KOPT-K1 (cell line): Measurements from ENCODE around the gene NAV3.

Experiments used
- H3K27ac ChIP-seq: fragments of 200-600 bp; sonication (generic); 2 replicates; pipeline ENCODE4 v1.5.1; 2016; ENCODE audit warnings: antibody characterized with exemption, mild to moderate bottlenecking, low read depth, low read length; ENCODE audit not compliant: poor library complexity, severe bottlenecking
- H3K36me3 ChIP-seq: fragments of 200-600 bp; sonication (generic); 2 replicates; pipeline ENCODE4 v1.5.1; 2017; ENCODE audit warnings: antibody characterized with exemption, mild to moderate bottlenecking, low read length, moderate library complexity; ENCODE audit not compliant: insufficient read depth
- H3K9me3 ChIP-seq: fragments of 200-600 bp; sonication (generic); 2 replicates; pipeline ENCODE4 v1.5.1; 2017; ENCODE audit warnings: antibody characterized with exemption, low read length, mild to moderate bottlenecking; ENCODE audit not compliant: insufficient read depth, poor library complexity, severe bottlenecking

Gene NAV3

DNA sequence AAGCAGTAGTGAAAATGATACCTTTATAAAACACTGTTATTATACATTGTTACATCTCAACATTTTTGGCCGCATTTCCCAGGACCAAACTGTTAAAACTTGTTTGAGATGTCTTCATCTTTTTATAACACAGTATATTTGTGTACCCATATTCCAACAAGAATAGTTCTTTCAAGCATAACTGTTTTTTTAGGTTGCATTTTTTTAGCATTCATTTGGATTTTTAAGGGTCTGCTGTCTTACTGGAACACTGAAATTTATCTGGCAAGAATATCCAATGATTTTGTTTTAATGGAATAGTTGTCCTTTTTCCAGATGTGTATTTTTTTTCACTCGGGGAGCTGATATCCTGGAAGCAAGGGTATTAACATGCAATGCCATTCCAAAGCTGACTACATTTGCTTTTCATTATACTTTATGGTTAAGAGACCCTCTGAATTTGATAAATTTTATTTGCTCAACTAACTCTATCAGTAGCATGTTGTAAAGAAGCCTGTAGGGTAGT, 8.9 kb upstream of the NAV3 start:
- H3K9me3 ChIP-seq, result no peaks in the 10 kb centered on the region
- H3K27ac ChIP-seq, result no peak overlapping the region
- no peaks in the 10 kb centered on the region for H3K36me3 ChIP-seq

- no peaks in the 10 kb centered on the region for H3K9me3 ChIP-seq
- H3K36me3 ChIP-seq, result no peaks in the 10 kb centered on the region
- H3K27ac ChIP-seq, result no peak overlapping the region
Observed at GRCh38 chr12:77833329-77833728, 2.6 kb downstream of the NAV3 start.

GRCh38 chr12:77834618-77835017, 3.9 kb downstream of the NAV3 start:
- Histone ChIP-seq H3K36me3 (no peaks in the 10 kb centered on the region), H3K27ac (no peak overlapping the region), H3K9me3 (no peaks in the 10 kb centered on the region)

GRCh38 chr12:77835969-77836368, 5.3 kb downstream of the NAV3 start:
- H3K27ac ChIP-seq, result no peak overlapping the region
- H3K36me3 ChIP-seq, result no peaks in the 10 kb centered on the region
- H3K9me3 ChIP-seq, result no peaks in the 10 kb centered on the region

- Histone ChIP-seq H3K27ac (no peak overlapping the region), H3K9me3 (no peaks in the 10 kb centered on the region), H3K36me3 (no peaks in the 10 kb centered on the region)
Observed at GRCh38 chr12:77837876-77838291, 7.2 kb downstream of the NAV3 start.

DNA sequence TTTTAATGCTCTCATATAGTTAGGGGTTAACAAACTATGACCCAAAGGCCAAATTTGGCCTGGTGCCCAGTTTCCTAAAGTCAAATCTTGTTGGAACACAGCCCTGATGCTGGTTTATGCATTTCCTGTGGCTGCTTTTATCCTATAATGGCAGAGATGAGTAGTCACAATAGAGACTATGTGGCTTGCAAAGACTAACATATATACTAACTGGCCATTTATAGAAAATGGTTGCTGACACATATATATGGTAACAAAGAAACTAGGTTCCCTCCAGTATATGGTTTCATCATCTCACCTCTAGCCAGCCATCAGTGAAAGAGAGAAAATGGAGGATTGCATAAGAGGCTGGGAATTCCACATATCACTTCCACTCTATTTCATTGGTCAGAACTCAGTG, 10.8 kb downstream of the NAV3 start:
- Histone ChIP-seq H3K27ac (no peak overlapping the region), H3K9me3 (no peaks in the 10 kb centered on the region), H3K36me3 (no peaks in the 10 kb centered on the region)

DNA sequence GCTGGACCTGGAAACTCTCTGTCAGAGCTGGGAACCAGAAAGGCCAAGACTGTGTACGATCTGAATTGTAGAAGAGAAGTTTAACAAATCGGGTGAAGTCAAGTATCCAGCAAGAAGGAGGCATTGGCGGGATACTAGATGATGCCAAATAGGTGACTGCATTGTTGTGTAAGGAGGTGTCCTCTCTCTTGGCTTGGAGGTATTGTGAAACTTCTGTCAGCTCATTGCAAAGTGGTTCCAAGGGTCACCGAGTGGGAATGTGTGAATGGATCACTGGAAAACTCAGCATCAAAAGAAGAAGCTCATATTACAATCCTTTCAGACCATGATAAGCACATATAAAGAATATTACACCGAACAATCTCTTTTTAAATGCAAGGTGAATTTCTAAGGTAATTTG, 11.7 kb downstream of the NAV3 start:
- H3K36me3 ChIP-seq, result no peaks in the 10 kb centered on the region
- no peak overlapping the region for H3K27ac ChIP-seq
- H3K9me3 ChIP-seq, result no peaks in the 10 kb centered on the region

- Histone ChIP-seq H3K36me3 (no peaks in the 10 kb centered on the region), H3K9me3 (no peaks in the 10 kb centered on the region), H3K27ac (no peak overlapping the region)
Observed at GRCh38 chr12:77845831-77846230, 15.1 kb downstream of the NAV3 start.

- H3K27ac ChIP-seq, result no peak overlapping the region
- H3K36me3 ChIP-seq, result no peaks in the 10 kb centered on the region
- no peaks in the 10 kb centered on the region for H3K9me3 ChIP-seq
Observed at GRCh38 chr12:77847060-77847541, 16.4 kb downstream of the NAV3 start.

GRCh38 chr12:77847680-77848431, 17.2 kb downstream of the NAV3 start:
- Histone ChIP-seq H3K9me3 (no peaks in the 10 kb centered on the region), H3K36me3 (no peaks in the 10 kb centered on the region), H3K27ac (no peak overlapping the region)

GRCh38 chr12:77850129-77850528, 19.4 kb downstream of the NAV3 start:
- H3K9me3 ChIP-seq, result no peaks in the 10 kb centered on the region
- no peaks in the 10 kb centered on the region for H3K36me3 ChIP-seq
- H3K27ac ChIP-seq, result no peak overlapping the region

GRCh38 chr12:77850698-77851097, 20.0 kb downstream of the NAV3 start:
- Histone ChIP-seq H3K27ac (no peak overlapping the region), H3K36me3 (no peaks in the 10 kb centered on the region), H3K9me3 (no peaks in the 10 kb centered on the region)

GRCh38 chr12:77855548-77855947, 24.9 kb downstream of the NAV3 start:
- no peak overlapping the region for H3K27ac ChIP-seq
- H3K36me3 ChIP-seq, result no peaks in the 10 kb centered on the region

GRCh38 chr12:77861317-77861716, 30.6 kb downstream of the NAV3 start:
- H3K27ac ChIP-seq, result no peak overlapping the region
- no peaks in the 10 kb centered on the region for H3K36me3 ChIP-seq
- no peaks in the 10 kb centered on the region for H3K9me3 ChIP-seq

More at GRCh38 chr12:77855548-77855947, 24.9 kb downstream of the NAV3 start:
- no peaks in the 10 kb centered on the region for H3K9me3 ChIP-seq

DNA sequence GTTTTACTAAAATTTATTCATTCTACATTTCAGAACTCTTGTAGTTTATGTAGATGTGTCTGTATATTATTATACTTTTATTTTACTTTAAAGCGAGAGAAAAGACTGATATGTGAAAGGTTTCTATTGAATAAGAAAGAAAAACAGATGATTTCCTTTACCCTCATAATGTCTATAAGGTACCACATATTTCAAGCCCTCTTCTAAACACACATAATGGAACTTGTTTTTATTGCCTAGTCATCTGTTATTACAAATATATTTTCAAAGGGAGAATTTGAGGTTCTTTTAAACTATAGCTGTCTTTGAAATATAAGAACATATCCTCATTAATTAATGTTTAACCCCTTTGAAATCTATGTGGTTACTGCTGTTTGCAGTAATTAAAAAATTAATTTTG, 34.5 kb downstream of the NAV3 start:
- H3K9me3 ChIP-seq, result no peaks in the 10 kb centered on the region
- no peak overlapping the region for H3K27ac ChIP-seq
- no peaks in the 10 kb centered on the region for H3K36me3 ChIP-seq

DNA sequence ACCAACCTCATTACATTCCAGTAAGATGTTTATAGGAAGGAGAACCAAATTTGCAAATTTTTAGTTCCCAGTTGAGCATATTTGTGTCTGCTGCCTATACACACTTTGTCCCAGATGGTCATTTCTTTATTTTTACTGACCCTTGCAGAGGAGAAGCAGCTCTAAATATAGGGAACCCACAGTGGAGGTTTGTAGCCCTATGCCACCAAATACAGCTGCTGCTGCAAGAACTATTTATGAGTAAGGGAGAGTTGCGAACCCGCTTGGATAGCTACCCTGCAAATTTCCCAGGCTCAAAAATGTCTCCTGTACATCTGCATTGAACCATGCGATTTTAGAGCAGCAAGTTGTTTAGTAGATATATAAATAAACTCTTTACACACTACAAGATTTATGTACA, 48.2 kb downstream of the NAV3 start:
- no peaks in the 10 kb centered on the region for H3K9me3 ChIP-seq
- H3K36me3 ChIP-seq, result no peaks in the 10 kb centered on the region
- no peak overlapping the region for H3K27ac ChIP-seq
